ENCODE data around the gene PRPSAP1.
"Not testable (repeated sequence)": the region's sequence is repeated elsewhere in the genome, so short reads cannot be mapped to it uniquely, and the experiment has no call there.

Gene PRPSAP1

GRCh38 chr17:76371656-76372628 is 18.2 kb upstream of the PRPSAP1 start:
- Histone ChIP-seq H3K9ac (ENCODE audit: low read depth, low read length) (no peak overlapping the region), H3K36me3 (ENCODE audit: insufficient read depth, low read length) (no peaks in the 10 kb centered on the region), H3K9me3 (ENCODE audit: control insufficient read depth, insufficient read depth, low read length) (no peaks in the 10 kb centered on the region), H3K4me1 (ENCODE audit: insufficient read depth, low read length) (peaks cover 7% of the 10 kb centered on the region; the same call in 1 of the 2 replicates)

- no peaks in the 10 kb centered on the region for H3K36me3 ChIP-seq (ENCODE audit: insufficient read depth, low read length)
- H3K4me1 ChIP-seq (ENCODE audit: insufficient read depth, low read length), result peaks cover 7% of the 10 kb centered on the region; the same call in 1 of the 2 replicates
- H3K9ac ChIP-seq (ENCODE audit: low read depth, low read length), result no peak overlapping the region
- H3K9me3 ChIP-seq (ENCODE audit: control insufficient read depth, insufficient read depth, low read length), result no peaks in the 10 kb centered on the region
Measured at GRCh38 chr17:76370261-76370993, 16.7 kb upstream of the PRPSAP1 start.

GRCh38 chr17:76369804-76370203 is 16.1 kb upstream of the PRPSAP1 start:
- no peaks in the 10 kb centered on the region for H3K9me3 ChIP-seq (ENCODE audit: control insufficient read depth, insufficient read depth, low read length)
- no peaks in the 10 kb centered on the region for H3K36me3 ChIP-seq (ENCODE audit: insufficient read depth, low read length)
- H3K4me1 ChIP-seq (ENCODE audit: insufficient read depth, low read length), result peaks cover 7% of the 10 kb centered on the region; the same call in 1 of the 2 replicates
- no peak overlapping the region for H3K9ac ChIP-seq (ENCODE audit: low read depth, low read length)

GRCh38 chr17:76369379-76369778 is 15.7 kb upstream of the PRPSAP1 start:
- Histone ChIP-seq H3K36me3 (ENCODE audit: insufficient read depth, low read length) (no peaks in the 10 kb centered on the region), H3K9ac (ENCODE audit: low read depth, low read length) (no peak overlapping the region), H3K9me3 (ENCODE audit: control insufficient read depth, insufficient read depth, low read length) (no peaks in the 10 kb centered on the region), H3K4me1 (ENCODE audit: insufficient read depth, low read length) (peaks cover 7% of the 10 kb centered on the region; the same call in 1 of the 2 replicates)

GRCh38 chr17:76368545-76368944 is 14.8 kb upstream of the PRPSAP1 start:
- H3K9ac ChIP-seq (ENCODE audit: low read depth, low read length), result no peak overlapping the region
- peaks cover 4% of the 10 kb centered on the region; the same call in 1 of the 2 replicates for H3K4me1 ChIP-seq (ENCODE audit: insufficient read depth, low read length)
- H3K9me3 ChIP-seq (ENCODE audit: control insufficient read depth, insufficient read depth, low read length), result no peaks in the 10 kb centered on the region
- H3K36me3 ChIP-seq (ENCODE audit: insufficient read depth, low read length), result no peaks in the 10 kb centered on the region

- Histone ChIP-seq H3K9me3 (ENCODE audit: control insufficient read depth, insufficient read depth, low read length) (no peaks in the 10 kb centered on the region), H3K36me3 (ENCODE audit: insufficient read depth, low read length) (no peaks in the 10 kb centered on the region), H3K4me1 (ENCODE audit: insufficient read depth, low read length) (no peaks in the 10 kb centered on the region), H3K9ac (ENCODE audit: low read depth, low read length) (no peak overlapping the region)
Measured at GRCh38 chr17:76367642-76368041, 13.9 kb upstream of the PRPSAP1 start.

GRCh38 chr17:76366247-76366646 is 12.5 kb upstream of the PRPSAP1 start:
- no peak overlapping the region for H3K9ac ChIP-seq (ENCODE audit: low read depth, low read length)
- H3K36me3 ChIP-seq (ENCODE audit: insufficient read depth, low read length), result no peaks in the 10 kb centered on the region
- H3K4me1 ChIP-seq (ENCODE audit: insufficient read depth, low read length), result no peaks in the 10 kb centered on the region
- H3K9me3 ChIP-seq (ENCODE audit: control insufficient read depth, insufficient read depth, low read length), result no peaks in the 10 kb centered on the region

- Histone ChIP-seq H3K9me3 (ENCODE audit: control insufficient read depth, insufficient read depth, low read length) (no peaks in the 10 kb centered on the region), H3K4me1 (ENCODE audit: insufficient read depth, low read length) (no peaks in the 10 kb centered on the region), H3K9ac (ENCODE audit: low read depth, low read length) (no peak overlapping the region), H3K36me3 (ENCODE audit: insufficient read depth, low read length) (no peaks in the 10 kb centered on the region)
Measured at GRCh38 chr17:76365256-76365903, 11.7 kb upstream of the PRPSAP1 start.

GRCh38 chr17:76363107-76363842 is 9.6 kb upstream of the PRPSAP1 start:
- Histone ChIP-seq H3K9ac (ENCODE audit: low read depth, low read length) (no peak overlapping the region), H3K36me3 (ENCODE audit: insufficient read depth, low read length) (no peaks in the 10 kb centered on the region), H3K9me3 (ENCODE audit: control insufficient read depth, insufficient read depth, low read length) (no peaks in the 10 kb centered on the region), H3K4me1 (ENCODE audit: insufficient read depth, low read length) (no peaks in the 10 kb centered on the region)

GRCh38 chr17:76360461-76360860 is 6.7 kb upstream of the PRPSAP1 start:
- no peaks in the 10 kb centered on the region for H3K4me1 ChIP-seq (ENCODE audit: insufficient read depth, low read length)
- H3K9ac ChIP-seq (ENCODE audit: low read depth, low read length), result no peak overlapping the region
- H3K9me3 ChIP-seq (ENCODE audit: control insufficient read depth, insufficient read depth, low read length), result no peaks in the 10 kb centered on the region
- H3K36me3 ChIP-seq (ENCODE audit: insufficient read depth, low read length), result no peaks in the 10 kb centered on the region

GRCh38 chr17:76359776-76360175 is 6.1 kb upstream of the PRPSAP1 start:
- H3K9me3 ChIP-seq (ENCODE audit: control insufficient read depth, insufficient read depth, low read length); H3K9ac ChIP-seq (ENCODE audit: low read depth, low read length); H3K4me1 ChIP-seq (ENCODE audit: insufficient read depth, low read length); H3K36me3 ChIP-seq (ENCODE audit: insufficient read depth, low read length): not testable (repeated sequence)

GRCh38 chr17:76359375-76359774 is 5.7 kb upstream of the PRPSAP1 start:
- 0 out of 2 replicates have a peak, but pooled peaks cover 4% of the 10 kb centered on the region for H3K4me1 ChIP-seq (ENCODE audit: insufficient read depth, low read length)
- H3K9ac ChIP-seq (ENCODE audit: low read depth, low read length), result no peak overlapping the region
- no peaks in the 10 kb centered on the region for H3K36me3 ChIP-seq (ENCODE audit: insufficient read depth, low read length)
- H3K9me3 ChIP-seq (ENCODE audit: control insufficient read depth, insufficient read depth, low read length), result no peaks in the 10 kb centered on the region

- H3K9ac ChIP-seq (ENCODE audit: low read depth, low read length), result no peak overlapping the region
- H3K9me3 ChIP-seq (ENCODE audit: control insufficient read depth, insufficient read depth, low read length), result no peaks in the 10 kb centered on the region
- H3K36me3 ChIP-seq (ENCODE audit: insufficient read depth, low read length), result no peaks in the 10 kb centered on the region
- 0 out of 2 replicates have a peak, but pooled peaks cover 4% of the 10 kb centered on the region for H3K4me1 ChIP-seq (ENCODE audit: insufficient read depth, low read length)
Measured at GRCh38 chr17:76357597-76358158, 4.0 kb upstream of the PRPSAP1 start.
